A549 (cell line): Measurements from ENCODE around the gene PPP2R3B. TPM values are rescaled to one million over a fixed set of nuclear protein-coding genes. Genes with fewer than 3 reads are reported as not detected.

Experiments
- ATAC-seq, 2 experiments: fragments of 200-7000 bp in 1 of 2; fragments of >200 bp in 1 of 2; cut with Nextera tagmentation in 1 of 2; cut with Tn5 transposase in 1 of 2; 3 replicates each; pipeline versions ENCODE4 v1.8.0 to v1.9.1; 2018 to 2020; ENCODE audit warnings: mild to moderate bottlenecking in 1 of 2, moderate library complexity in 1 of 2
- CTCF ChIA-PET: fragments of 300-600 bp; sonication (Branson Sonifier 250); formaldehyde crosslinking; extraction: SDS; loops from one replicate; lab custom pipeline; 2021; ENCODE audit warnings: antibody characterized with exemption, inconsistent platforms; lab: Yijun Ruan, JAX
- POLR2A ChIA-PET: fragments of 350-600 bp; formaldehyde crosslinking; extraction: SDS; loops from one replicate; lab custom pipeline; 2021; ENCODE audit warnings: antibody characterized with exemption, inconsistent platforms; lab: Yijun Ruan, JAX
- DNase-seq, 2 experiments: peaks; one replicate each; pipeline versions ENCODE4 v3.0.0 to v3.0.0-alpha.2; 2011 to 2016; ENCODE audit warnings: low read depth in 1 of 2, low spot score in 1 of 2
- FAIRE-seq: peaks from 2 replicates; lab custom pipeline; 2011; peaks lifted over from hg19 to GRCh38; lab: Jason Lieb, UNC
- H3K27ac ChIP-seq, 2 experiments: fragments of >200 bp; sonication (Bioruptor Twin); formaldehyde crosslinking; 3 replicates each; pipeline ENCODE4 v1.5.1; 2016 to 2017
- H3K4me1 ChIP-seq: fragments of >200 bp; sonication (Bioruptor Twin); formaldehyde crosslinking; 3 replicates; pipeline ENCODE4 v1.6.1; 2016
- H3K4me2 ChIP-seq: fragments of >200 bp; sonication (Bioruptor Twin); formaldehyde crosslinking; 3 replicates; pipeline ENCODE4 v1.6.1; 2016
- H3K4me3 ChIP-seq: fragments of >200 bp; sonication (Bioruptor Twin); formaldehyde crosslinking; 3 replicates; pipeline ENCODE4 v1.5.1; 2016
- H3K9me3 ChIP-seq: fragments of >200 bp; sonication (Bioruptor Twin); formaldehyde crosslinking; 3 replicates; pipeline ENCODE4 v1.6.1; 2016
- BCL3 ChIP-seq: fragments of >200 bp; sonication (Bioruptor Twin); formaldehyde crosslinking; IDR thresholded peaks from 3 replicates; pipeline ENCODE4 v1.6.1; 2016
- CBX2 ChIP-seq: fragments of 200-600 bp; sonication (generic); IDR thresholded peaks from 2 replicates; pipeline ENCODE4 v1.6.1; 2016; ENCODE audit warnings: low read depth, mild to moderate bottlenecking, borderline replicate concordance
- CHD2 ChIP-seq: fragments of 150-350 bp; IDR thresholded peaks from 2 replicates; pipeline ENCODE4 v1.6.1; 2014; ENCODE audit warnings: low read length; ENCODE audit not compliant: partially characterized antibody
- CHD4 ChIP-seq: fragments of 200-600 bp; sonication (generic); IDR thresholded peaks from 2 replicates; pipeline ENCODE4 v1.6.1; 2016; ENCODE audit warnings: antibody characterized with exemption, mild to moderate bottlenecking, borderline replicate concordance
- E2F6 ChIP-seq: IDR thresholded peaks from 2 replicates; pipeline ENCODE4 v1.6.1; 2012; ENCODE audit warnings: low read depth, borderline replicate concordance
- EHF ChIP-seq: fragments of 250-450 bp; sonication (Bioruptor Pico); IDR thresholded peaks from 2 replicates; pipeline ENCODE4 v1.5.0; 2020; ENCODE audit warnings: mild to moderate bottlenecking
- EHMT2 ChIP-seq: fragments of 200-600 bp; sonication (generic); IDR thresholded peaks from 2 replicates; pipeline ENCODE4 v1.6.1; 2016; ENCODE audit warnings: antibody characterized with exemption, low read depth, mild to moderate bottlenecking, moderate library complexity
- ESRRA ChIP-seq: fragments of 150-350 bp; IDR thresholded peaks from 2 replicates; pipeline ENCODE4 v1.6.1; 2014; ENCODE audit warnings: mild to moderate bottlenecking, low read length, borderline replicate concordance
- HEYL ChIP-seq: fragments of 250-450 bp; sonication (Bioruptor Pico); IDR thresholded peaks from 2 replicates; pipeline ENCODE4 v1.8.0; 2021; ENCODE audit warnings: mild to moderate bottlenecking, moderate library complexity
- HMGXB4 ChIP-seq: fragments of 250-450 bp; sonication (Bioruptor Pico); IDR thresholded peaks from 2 replicates; pipeline ENCODE4 v1.5.0; 2021; ENCODE audit warnings: mild to moderate bottlenecking, moderate library complexity, borderline replicate concordance
- HOXA7 ChIP-seq: fragments of 250-450 bp; sonication (Bioruptor Pico); IDR thresholded peaks from 2 replicates; pipeline ENCODE4 v1.5.0; 2020; ENCODE audit warnings: mild to moderate bottlenecking, moderate library complexity
- HOXB13 ChIP-seq: fragments of 250-450 bp; sonication (Bioruptor Pico); IDR thresholded peaks from 2 replicates; pipeline ENCODE4 v1.5.0; 2020; ENCODE audit warnings: low read depth, mild to moderate bottlenecking, moderate library complexity
- KDM1A ChIP-seq: fragments of 200-600 bp; sonication (generic); IDR thresholded peaks from 2 replicates; pipeline ENCODE4 v1.6.1; 2016; ENCODE audit warnings: low read depth, mild to moderate bottlenecking
- KDM5A ChIP-seq: fragments of 200-600 bp; sonication (generic); IDR thresholded peaks from 2 replicates; pipeline ENCODE4 v1.6.1; 2016; ENCODE audit warnings: antibody characterized with exemption, mild to moderate bottlenecking
- MYC ChIP-seq: IDR thresholded peaks from 2 replicates; pipeline ENCODE4 v1.6.1; 2012; ENCODE audit warnings: mild to moderate bottlenecking, inconsistent platforms, low read length, improper control_type of control experiment, borderline replicate concordance
- NFE2L2 ChIP-seq: fragments of 150-350 bp; conservative IDR thresholded peaks from 2 replicates; pipeline ENCODE4 v1.6.1; 2014; ENCODE audit warnings: low read length
- NPAS2 ChIP-seq: fragments of 250-450 bp; sonication (Bioruptor Pico); IDR thresholded peaks from 2 replicates; pipeline ENCODE4 v1.8.0; 2022; ENCODE audit warnings: mild to moderate bottlenecking, moderate library complexity, borderline replicate concordance
- POLR2A ChIP-seq: IDR thresholded peaks from 2 replicates; pipeline ENCODE4 v1.6.1; 2012; ENCODE audit warnings: mild to moderate bottlenecking, low read length
- POLR2AphosphoS2 ChIP-seq: conservative IDR thresholded peaks from 2 replicates; pipeline ENCODE4 v1.6.1; 2012; ENCODE audit warnings: low read length, improper control_type of control experiment, inconsistent platforms
- RAD21 ChIP-seq, 2 experiments: fragments of >200 bp in 1 of 2; sonication (Bioruptor Twin) in 1 of 2; formaldehyde crosslinking in 1 of 2; IDR thresholded peaks in 1 of 2; conservative IDR thresholded peaks in 1 of 2; 2 replicates in 1 of 2; 3 replicates in 1 of 2; pipeline ENCODE4 v1.6.1; 2012 to 2018; ENCODE audit warnings: inconsistent platforms in 1 of 2
- RARB ChIP-seq: fragments of 250-450 bp; sonication (Bioruptor Pico); IDR thresholded peaks from 2 replicates; pipeline ENCODE4 v1.8.0; 2021; ENCODE audit warnings: mild to moderate bottlenecking, moderate library complexity
- SREBF2 ChIP-seq: fragments of 450-650 bp; IDR thresholded peaks from 2 replicates; pipeline ENCODE4 v1.6.1; 2014; ENCODE audit warnings: mild to moderate bottlenecking, moderate library complexity
- TFCP2L1 ChIP-seq: fragments of 250-450 bp; sonication (Bioruptor Pico); IDR thresholded peaks from 2 replicates; pipeline ENCODE4 v1.5.0; 2021; ENCODE audit warnings: mild to moderate bottlenecking
- ZSCAN20 ChIP-seq: fragments of 250-450 bp; sonication (Bioruptor Pico); IDR thresholded peaks from 2 replicates; pipeline ENCODE4 v1.8.0; 2022; ENCODE audit warnings: mild to moderate bottlenecking, moderate library complexity
- WGBS: methylation state at CpG from one replicate; pipeline ENCODE4 v1.1.6; 2017; ENCODE audit errors: missing lambda C conversion rate; 5-methylcytosine and 5-hydroxymethylcytosine counted together
- polyA plus RNA-seq, 4 experiments: library from polyadenylated mRNA; depleted of rRNA in 3 of 4; stranded (reverse); fragments of >200 nt; fragmentation: RNase III in 1 of 4; extraction: RNeasy Plus Mini Kit Qiagen cat#74134 plus additional on column Dnase treatment in 1 of 4; gene quantifications; 2 replicates in 3 of 4; 3 replicates in 1 of 4; pipeline ENCODE4 v1.2.3, GENCODE V29; 2011 to 2017
- TF ChIP-seq, protein P1 (sequence below): fragments of 150-350 bp; IDR thresholded peaks from 2 replicates; pipeline ENCODE4 v1.6.1; 2014; ENCODE audit warnings: low read depth, mild to moderate bottlenecking, low read length

Gene PPP2R3B
- polyA plus RNA-seq, 2 of the 4 experiments (the other 2 are of a cell fraction): 12.6 to 29.6 TPM

- ATAC-seq (no peak), FAIRE-seq (no peak), DNase-seq (no peak)
- H3K9me3 ChIP-seq: no peaks in the 10 kb centered on the region
- ChIA-PET CTCF (no interaction called here), POLR2A (no interaction called here)
- 74% methylated on average over 11 of the region's 11 CpGs for WGBS
- no peak overlapping the region for H3K4me2 ChIP-seq
- no peaks in the 10 kb centered on the region for H3K4me1 ChIP-seq
- no peak overlapping the region for H3K27ac ChIP-seq
- TF ChIP-seq NPAS2 (CRISPR knock-in tag) (no peak), CBX2 (no peak), POLR2AphosphoS2 (no peak), SREBF2 (no peak), EHF (CRISPR knock-in tag) (no peak), CHD4 (no peak), ESRRA (no peak), RAD21 (conservative IDR thresholded peaks at IDR 0.05 in 1 of 2, IDR thresholded peaks at IDR 0.05 in 1 of 2) (no peak), HOXA7 (CRISPR knock-in tag) (no peak), CHD2 (no peak), RARB (CRISPR knock-in tag) (no peak), EHMT2 (no peak), HEYL (CRISPR knock-in tag) (no peak), ZSCAN20 (CRISPR knock-in tag) (no peak), HOXB13 (CRISPR knock-in tag) (no peak), TFCP2L1 (CRISPR knock-in tag) (no peak), POLR2A (no peak), E2F6 (no peak), NFE2L2 (no peak)
- TF ChIP-seq, protein P1, sequence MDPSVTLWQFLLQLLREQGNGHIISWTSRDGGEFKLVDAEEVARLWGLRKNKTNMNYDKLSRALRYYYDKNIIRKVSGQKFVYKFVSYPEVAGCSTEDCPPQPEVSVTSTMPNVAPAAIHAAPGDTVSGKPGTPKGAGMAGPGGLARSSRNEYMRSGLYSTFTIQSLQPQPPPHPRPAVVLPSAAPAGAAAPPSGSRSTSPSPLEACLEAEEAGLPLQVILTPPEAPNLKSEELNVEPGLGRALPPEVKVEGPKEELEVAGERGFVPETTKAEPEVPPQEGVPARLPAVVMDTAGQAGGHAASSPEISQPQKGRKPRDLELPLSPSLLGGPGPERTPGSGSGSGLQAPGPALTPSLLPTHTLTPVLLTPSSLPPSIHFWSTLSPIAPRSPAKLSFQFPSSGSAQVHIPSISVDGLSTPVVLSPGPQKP: no peak
- no peak overlapping the region for H3K4me3 ChIP-seq
Observed at GRCh38 chrX:348461-349117, 38.1 kb downstream of the PPP2R3B start.

GRCh38 chrX:347351-348117 lies 39.2 kb downstream of the PPP2R3B start:
- Histone ChIP-seq H3K27ac (no peak overlapping the region), H3K4me3 (no peak overlapping the region), H3K9me3 (no peaks in the 10 kb centered on the region), H3K4me1 (no peaks in the 10 kb centered on the region), H3K4me2 (no peak overlapping the region)
- POLR2A ChIA-PET: no interaction called here
- ATAC-seq (no peak), DNase-seq (no peak), FAIRE-seq (no peak)
- CTCF ChIA-PET: no interaction called here
- TF ChIP-seq KDM1A (no peak), KDM5A (no peak), POLR2AphosphoS2 (no peak), RARB (CRISPR knock-in tag) (no peak), EHMT2 (no peak), BCL3 (no peak), RAD21 (conservative IDR thresholded peaks at IDR 0.05 in 1 of 2, IDR thresholded peaks at IDR 0.05 in 1 of 2) (no peak), HMGXB4 (no peak), MYC (no peak)
- WGBS: 95% methylated on average over 58 of the region's 59 CpGs
